NCI-H187 (cell line): ENCODE results near the gene FKBP8.

Experiments
- DNase-seq, 2 experiments: peaks; one replicate each; lab custom pipeline; 2025; lab: John Stamatoyannopoulos, UW

FKBP8 gene

DNA sequence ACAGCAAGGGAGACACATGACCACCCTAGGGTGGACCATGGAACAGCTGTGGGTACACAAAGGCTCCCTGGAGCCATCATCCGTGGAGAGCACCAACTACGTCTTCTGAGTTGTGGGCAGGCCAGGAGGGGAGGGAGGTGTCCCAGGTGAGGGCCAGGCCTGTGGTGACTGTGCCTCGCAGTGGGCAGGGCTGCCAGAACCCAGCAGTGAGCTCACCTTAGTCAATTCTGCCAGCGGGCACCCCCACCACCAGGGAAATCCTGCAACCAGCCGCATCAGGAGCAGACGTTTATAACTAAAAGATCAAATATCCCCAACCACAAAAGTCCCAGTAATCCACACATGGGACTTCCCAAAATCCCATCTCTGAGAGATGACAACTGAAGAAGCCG, 41.1 kb downstream of the FKBP8 start:
- no peak for DNase-seq

DNA sequence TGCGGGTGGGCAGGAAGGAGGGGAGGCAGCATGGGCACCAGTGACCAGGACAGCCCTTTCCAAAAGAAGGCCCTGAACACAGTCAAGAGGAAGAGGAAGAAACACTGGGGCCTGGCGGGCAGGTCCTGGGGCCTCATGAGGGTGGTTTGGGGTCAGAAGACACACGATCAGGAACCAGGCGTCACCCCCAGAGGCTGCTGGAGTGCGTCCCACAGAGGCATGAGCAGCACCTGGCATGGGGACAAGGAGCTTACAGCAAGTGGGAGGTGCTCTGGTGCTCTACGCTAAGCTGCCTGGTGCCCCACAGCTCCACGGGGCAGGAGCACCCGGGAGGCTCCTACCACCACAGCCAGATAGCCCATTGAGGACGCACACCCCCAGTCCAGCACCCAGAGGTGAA, 41.5 kb downstream of the FKBP8 start:
- no peak for DNase-seq

DNA sequence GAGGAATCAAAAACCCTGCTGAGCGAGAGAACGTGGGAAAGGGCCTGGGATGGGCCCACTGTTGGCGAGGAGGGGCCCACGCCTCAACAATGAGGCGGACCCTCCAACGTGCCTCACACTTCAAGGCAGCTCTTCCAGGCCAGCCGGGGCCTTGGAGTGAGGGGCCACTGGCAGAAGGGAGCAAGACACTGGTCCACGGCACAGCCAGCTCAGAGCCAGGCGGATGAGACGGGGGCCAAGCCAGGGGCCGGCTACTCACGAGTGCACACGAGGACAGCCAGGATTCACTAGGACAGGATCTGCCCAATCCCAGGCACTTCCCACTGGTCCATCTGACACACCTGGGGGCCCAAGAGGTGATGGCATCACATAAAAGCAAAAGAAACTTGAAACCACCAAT, 42.0 kb downstream of the FKBP8 start:
- no peak for DNase-seq

DNA sequence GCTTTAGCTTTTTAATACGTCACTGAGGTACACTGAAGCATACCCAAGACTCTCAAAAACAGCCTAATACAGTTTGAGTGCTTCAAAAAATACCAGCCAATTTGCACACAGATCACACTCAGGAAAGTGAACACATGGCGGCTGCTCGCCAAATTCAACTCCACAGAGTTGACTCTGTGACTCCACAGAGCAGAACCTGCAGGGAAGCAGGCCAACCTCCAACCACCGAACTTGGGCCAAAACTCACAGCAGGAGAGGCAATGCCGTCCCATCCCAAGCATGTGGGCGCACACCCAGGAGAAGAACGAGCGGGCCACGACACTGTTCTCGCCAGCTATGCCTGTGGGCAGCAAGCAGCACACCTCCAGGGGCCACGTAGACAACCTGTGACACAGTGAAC, 42.6 kb downstream of the FKBP8 start:
- DNase-seq, result no peak

DNA sequence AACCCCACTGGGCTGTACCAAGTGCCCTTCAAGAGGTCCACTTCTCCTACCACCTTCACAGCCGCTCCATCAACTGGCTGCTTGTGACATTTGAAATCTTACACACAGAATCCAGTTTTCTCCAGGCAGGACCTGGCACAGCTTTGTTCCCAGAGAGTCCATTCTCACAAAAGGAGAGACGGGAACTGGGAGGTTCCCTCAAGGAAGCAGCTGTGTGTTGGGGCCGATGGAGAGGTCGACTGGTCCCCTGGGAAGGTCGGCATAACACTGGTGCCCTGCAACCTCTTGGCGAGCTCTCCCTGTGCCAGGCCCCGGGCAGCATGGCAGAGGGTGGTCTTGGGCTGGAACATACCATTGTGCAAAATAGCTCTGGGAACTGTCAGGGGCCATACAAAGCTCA, 43.0 kb downstream of the FKBP8 start:
- no peak for DNase-seq

DNA sequence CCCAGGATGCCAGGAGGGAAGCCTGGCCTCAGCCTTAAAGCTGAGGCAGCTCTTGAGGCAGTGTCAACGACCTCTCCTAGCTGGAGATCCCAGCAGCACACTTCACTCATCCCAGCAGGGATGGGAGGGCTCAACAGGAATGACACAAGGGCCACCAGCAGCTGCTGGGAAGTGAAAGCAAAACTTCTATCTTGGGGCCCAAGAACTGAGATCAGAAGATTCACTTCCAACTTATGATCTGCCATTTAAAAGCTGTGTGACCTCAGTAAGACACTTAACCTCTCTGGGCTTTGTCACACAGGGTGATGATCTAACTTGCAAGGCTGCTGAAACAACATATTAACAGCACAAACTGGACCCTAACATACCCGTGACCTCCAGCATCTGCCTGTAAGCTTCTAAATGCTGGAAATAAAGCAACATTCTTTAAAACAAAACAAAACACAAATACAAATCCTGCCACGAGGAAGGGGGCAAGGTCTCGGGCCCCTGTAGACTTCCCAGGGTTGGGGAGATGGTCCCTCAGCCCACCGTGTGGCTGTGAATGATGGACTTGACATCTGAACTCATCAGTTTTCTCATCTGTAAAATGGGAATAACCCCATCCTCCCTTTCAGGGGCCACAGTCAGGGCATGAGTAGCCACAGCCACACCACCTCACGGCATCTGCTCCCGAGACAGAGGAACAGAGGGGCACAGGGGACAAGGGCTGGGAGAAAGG, 44.2 kb downstream of the FKBP8 start:
- DNase-seq, result no peak

DNA sequence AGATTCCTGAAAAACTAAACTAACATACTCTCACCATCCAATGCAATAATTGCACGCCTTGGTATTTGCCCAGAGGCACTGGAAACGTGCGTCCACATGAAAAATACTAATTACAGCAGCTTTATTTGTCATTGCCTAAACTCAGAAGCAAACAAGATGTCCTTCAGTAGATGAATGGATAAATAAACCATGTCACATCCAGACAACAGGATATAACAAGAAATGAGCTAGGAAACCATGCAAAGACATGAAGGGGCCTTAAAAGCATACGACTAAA, 46.5 kb downstream of the FKBP8 start:
- no peak for DNase-seq

DNA sequence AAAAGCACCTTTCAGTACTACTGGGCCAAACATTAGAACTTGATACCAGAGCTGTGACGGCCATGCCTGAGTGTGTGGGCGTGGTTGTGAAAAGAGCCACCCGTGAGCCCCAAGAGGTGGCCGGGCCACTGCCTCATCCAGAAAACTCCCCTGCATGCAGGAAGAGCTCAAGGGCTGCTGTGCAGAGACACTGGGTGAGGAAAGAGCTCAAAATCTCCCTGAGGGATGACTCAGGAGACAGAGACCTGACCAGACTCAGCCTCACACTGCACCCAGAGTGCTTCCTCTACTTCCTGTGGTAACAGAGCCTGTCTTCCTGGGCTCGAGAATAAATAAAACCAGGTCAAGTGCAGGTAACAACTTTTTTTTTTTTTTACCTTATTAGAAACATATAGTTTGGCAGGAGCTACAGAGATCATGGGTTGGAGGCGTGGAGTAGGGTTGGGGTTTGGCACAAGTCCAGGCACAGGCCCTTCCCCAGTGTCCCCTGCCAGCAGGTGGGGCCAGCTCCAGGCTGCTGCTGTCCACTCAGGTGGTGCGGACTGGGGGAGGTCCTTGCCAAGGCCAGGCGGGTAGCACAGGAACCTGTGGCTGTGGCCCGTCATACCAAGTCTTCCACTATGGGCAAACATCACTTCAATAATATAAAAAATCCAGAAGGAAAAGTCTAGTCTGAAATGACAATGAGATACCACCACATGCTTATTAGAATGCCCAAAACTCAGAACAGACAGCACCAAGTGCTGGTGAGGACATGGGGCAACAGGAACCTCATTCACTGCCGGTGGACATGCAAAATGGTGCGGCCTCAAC, 47.0 kb downstream of the FKBP8 start:
- DNase-seq, result no peak

DNA sequence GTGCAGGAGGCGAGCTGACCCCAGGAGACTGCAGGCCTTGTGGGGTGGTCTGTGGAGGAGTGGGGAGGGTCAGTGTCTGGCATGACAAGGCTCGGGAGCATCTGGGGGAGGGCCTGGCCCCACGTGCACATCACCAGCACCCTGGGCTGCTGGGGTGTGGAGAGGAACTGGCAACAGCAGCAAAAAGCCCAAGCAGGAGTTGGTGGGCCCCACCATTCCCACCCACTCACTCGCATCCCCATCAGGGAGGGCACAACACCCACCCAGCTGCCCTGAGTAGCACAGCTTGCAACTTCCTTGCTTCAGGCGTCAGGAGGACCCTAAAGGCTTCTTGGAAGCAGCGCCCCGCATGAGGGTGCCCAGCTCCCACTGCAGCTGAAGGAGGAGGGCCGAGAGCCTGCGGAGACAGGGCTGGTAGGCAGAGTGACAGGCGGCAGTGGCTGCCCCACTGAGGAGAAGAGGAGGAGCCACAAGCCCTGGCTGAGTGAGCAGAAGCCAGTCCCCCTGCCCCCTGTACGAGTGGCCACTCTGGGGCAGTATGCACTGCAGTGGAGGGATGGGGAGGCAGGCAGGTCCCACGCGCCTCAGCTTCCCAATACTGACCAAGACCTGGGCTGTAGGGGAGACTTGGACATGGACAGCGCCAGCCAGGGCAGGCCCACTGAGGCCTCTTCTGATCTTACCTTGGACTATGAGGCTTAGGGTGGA, 48.0 kb downstream of the FKBP8 start:
- no peak for DNase-seq

DNA sequence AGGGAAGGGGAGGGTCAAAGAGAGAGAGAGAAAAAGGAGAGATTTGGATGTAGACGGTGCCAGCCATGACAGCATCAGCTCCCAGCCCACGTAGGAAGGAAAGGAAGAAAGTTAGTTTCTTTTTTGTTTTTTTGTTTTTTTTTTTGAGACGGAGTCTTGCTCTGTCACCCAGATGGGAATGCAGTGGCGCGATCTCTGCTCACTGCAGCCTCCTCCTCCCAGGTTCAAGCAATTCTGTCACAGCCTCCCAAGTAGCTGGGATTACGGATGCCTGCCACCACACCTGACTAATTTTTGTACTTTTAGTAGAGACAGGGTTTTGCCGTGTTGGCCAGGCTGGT, 49.1 kb downstream of the FKBP8 start:
- no peak for DNase-seq

DNA sequence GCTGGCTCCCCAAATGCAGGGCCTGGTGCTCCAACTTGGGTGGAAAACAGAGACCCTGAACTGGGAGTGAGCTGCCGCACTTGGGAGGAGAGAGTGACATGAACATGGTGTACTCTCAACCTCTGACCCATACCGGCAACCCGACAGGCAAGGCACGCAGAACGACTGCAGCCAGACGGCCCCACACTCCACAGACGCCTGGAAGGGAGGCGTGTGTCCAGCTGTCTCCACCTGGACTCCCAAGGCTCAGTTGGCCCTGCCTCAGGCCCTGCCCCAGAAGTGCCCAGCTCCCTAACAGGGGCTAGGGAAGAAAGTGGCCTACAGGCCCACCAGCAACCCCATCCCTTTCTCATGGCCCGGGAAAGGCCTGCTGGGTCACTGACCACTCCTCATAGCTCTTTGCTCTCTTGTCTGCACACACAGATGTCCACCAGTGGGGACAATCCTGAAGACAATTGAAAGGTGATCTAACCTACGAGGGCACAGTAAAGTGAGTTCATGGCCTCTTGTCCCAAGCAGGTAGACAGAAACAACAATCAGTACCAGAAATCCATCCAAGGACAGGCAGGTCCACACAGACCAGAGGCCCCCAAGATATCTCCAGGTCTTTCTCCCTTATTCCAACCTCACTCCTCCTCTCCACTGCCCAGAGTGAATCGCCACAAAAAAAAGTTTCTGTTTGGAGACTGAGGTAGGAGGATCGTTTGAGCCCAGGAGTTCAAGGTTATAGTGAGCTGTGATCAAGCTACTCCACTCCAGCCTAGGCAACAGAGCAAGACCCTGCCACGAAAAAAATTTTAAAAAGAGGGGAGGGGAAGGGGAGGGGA, 49.7 kb downstream of the FKBP8 start:
- no peak for DNase-seq

DNA sequence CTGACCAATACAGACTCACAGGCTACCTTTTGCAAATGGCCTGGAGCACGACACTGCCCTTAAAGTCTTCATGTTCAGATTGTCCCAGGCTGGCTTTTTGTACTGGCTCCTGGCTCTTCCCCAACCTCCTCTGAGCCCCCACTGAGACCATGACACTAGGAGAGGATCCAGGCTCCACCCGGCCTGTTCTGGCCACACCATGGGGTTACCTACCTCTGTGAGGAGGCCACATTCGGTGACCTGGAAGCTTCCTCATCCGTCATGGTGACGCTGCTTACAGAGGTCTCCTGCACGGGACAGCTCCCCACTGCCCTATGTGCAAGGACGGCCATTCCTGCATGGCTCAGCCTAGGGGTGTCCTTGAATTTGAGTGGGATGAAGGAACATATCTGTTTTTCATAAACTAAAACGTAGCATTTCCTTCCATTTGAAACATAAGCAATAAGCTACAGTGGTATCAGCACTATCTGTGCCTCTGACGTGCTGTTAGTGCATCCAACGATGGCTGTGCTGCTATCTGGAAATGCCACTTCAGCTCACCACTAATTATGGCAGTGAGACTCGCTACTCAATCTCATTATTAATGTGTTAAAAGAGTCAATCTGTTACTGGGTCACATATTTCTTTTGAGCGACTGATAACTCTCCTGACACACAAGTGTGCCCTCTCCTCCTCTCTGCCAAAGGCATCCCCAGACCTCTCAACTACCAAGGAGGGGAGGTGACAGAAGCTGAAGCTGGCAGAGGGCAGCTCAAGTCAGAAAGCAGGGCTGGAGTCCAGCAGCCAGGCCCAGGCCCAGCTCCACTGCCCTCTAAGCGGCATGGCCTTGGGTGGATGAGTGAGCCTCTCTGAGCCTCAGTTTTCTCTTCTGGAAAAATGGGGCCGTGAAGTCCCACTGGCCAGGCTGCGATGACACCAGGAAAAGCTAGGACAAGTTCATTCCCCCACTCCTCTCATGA, 51.1 kb downstream of the FKBP8 start:
- no peak for DNase-seq

DNA sequence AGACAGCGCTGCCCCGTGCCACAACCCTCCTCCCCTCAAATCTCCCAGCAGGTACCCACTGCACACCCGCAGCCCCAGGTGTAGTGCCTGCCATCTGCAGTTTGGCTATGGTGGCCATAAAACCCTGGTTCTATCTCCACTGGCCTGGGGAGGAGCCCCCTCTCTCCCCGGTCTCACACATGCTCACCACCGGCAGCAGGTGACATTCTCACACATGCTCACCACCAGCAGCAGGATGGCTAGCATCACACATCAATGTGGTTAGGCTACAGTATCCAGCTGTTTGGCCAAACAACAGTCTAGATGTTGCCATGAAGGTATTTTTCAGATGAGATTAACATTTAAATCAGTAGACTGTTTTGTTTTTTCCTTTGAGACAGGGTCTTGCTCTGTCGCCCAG, 52.6 kb downstream of the FKBP8 start:
- no peak for DNase-seq

DNA sequence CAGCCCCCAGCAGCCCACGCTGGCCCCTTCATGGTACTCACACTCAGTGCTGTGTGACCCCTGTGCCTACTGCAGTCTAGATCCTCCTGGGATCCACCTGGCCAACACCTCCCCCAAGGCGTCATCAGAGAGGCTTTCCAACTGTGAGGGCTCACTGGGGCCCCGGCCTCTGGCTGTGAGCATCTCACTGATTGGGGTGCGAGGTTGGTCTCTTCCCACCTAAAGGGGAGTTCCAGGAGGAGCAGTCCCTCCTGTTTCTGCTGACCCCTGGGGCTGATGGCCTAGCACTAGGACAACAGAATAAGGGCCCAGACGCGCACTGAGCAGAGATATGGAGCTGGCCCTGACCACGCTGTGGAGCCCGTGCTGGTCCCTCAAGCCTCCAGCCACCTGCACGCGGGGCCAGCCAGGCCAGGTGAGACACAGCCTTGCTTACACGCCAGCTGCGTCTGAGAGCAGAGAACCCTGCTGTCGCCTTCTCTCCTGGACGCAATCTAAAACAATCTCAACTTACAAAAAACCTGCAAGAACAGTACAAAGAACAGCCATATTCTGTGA, 53.7 kb downstream of the FKBP8 start:
- no peak for DNase-seq

DNA sequence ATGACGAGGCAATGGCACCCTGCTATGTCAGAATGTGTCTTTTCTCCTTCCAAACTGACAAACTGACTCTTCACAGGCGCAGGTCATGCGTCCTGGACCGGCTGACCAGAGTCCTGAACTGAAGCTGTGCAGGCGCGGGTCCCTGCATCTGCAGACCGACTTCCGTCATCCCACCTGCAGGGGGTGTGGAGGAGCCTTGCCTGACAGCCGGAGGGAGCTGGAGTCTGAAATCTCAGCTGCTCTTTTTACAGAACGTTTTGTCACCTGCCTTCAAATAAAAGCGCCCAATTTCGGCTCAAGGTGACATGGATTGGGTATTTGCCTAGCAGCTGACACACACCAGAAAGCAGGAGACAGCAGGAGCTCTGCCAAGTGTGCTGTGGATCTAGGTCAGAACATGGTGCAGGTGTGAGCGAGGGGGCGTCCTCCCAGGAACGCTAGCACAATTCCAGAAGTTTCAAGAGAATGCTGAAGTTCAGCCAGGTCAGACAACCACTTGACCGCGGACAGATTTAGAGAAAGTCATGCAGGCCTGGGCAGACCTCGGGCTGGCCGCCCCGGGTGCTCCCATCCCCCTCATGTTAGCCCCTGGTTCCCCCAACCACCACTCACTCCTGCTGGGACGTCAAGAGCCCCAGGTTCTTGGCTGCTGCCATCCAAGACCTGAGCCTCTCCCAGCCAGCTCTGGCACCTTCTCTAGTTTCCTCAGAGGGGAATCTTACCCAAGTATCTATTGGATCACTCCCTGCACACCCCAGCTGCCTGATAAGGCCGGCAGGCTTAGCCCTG, 54.3 kb downstream of the FKBP8 start:
- no peak for DNase-seq

DNA sequence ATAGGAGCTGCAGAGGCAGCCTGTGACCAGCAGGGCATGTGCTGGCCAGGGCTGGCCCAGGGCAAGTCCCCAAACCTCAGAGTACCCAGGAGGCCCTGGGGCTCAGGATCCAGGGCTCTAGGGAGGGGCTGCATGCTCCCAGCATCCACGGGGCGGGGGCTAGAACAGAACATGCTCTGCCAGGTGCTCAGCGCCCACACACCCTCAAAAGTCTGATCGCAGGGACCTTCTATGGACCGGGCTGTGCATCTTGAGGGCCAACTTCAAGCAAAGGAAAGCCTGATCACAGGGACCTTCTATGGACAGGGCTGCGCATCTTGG, 55.0 kb downstream of the FKBP8 start:
- no peak for DNase-seq

DNA sequence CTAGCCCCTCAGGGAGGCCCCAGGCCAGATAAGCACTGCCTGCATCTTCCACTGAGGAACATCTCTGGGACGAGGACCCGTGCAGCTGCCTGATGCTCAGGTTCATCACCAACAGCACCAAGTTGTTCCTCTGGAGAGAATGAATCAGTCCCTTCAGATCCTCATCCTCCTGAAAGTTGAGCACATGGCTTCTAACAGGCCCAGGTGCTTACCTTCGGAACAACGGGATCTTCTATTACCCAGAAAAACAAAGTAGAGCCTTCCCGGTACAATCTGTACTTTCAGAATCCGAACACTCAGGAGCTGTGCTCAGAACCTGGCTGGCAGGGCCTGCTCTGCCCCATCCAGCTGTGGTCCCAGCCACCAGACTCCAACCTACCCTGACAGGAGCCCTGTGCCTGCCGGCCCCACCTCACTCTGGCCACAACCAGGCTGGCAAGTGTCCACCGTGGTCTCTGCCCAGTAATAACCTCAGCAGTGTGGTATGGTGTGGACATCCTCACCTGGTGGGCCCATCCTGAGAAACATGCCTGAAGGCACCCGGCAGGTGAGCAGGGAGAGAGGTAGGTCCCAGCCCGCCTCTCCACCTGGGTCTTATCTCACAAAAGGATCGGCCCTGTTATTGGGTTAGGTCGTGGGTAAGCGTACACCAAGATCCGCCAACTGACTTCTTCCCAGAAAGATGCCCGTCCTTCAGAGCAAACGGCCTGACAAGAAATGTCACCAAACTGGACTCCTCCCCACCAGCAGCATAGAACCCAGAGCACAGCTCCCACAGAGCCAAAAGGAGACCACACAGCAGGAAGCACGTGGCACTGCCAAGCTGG, 55.6 kb downstream of the FKBP8 start:
- no peak for DNase-seq

DNA sequence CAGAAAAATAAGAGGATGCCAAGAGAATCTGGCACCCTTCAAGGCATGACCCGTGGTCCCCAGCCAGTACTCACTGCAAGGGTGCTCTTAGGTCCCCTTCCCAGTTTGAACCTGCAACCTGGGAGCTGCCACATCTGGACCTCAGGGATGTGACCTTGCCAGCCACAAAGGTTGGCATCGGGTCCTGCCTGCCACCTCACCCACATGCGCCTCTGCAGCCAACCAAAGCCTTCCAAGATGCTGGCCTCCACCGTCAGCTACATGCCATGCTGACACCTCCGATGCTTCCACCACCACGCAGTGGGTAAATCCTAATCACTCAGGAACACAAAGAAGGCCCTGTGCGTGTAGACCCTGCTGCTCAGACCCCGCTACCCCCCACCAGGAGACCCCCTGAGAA, 56.6 kb downstream of the FKBP8 start:
- DNase-seq, result no peak

DNA sequence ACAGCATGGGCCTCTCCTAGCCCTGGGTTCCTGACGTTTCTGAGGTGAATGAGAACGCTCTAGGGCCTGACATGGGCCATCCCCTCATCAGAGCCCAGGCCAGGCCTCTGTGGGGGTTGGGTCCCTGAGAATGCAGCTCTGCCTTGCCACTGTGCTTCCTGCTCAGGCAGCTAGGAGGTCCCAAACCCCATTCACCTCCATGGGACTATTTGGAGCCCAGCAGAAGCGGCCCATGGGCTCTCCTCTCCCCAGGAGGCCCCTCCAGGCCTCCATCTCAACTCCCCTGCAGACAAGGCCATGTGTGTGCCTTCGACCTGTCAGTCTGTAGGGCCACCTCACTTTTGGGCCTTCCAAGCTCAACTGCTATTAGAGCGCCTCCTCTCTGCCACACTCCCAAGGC, 58.4 kb downstream of the FKBP8 start:
- DNase-seq, result no peak
